HG02642 (cell line): Measurements from ENCODE around the gene GABRR3.

Experiments used
- ATAC-seq: cut with Tn5 transposase; IDR thresholded peaks from one replicate; pipeline ENCODE4 v1.9.1; 2021; ENCODE audit warnings: mild to moderate bottlenecking; ENCODE audit not compliant: unreplicated experiment, poor library complexity

The GABRR3 gene

DNA sequence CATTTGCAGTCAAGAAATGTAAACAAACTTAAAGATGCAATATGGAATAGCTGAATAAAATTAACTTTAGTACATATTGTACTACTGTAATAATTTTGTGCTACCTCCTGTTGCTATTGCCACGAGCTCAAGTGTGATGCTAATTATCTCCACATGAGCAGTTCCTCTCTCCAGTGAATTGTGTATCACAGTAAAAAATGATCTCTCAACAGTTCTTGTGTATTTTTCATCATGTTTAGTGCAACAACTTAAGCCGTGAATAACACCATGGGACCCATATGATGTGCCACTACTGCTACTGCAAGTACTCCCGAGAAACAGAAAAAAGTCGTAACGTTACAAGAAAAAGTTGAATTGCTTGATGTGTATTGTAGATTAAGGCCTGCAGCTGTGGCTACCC lies 75.2 kb downstream of the GABRR3 start:
- no peak for ATAC-seq

DNA sequence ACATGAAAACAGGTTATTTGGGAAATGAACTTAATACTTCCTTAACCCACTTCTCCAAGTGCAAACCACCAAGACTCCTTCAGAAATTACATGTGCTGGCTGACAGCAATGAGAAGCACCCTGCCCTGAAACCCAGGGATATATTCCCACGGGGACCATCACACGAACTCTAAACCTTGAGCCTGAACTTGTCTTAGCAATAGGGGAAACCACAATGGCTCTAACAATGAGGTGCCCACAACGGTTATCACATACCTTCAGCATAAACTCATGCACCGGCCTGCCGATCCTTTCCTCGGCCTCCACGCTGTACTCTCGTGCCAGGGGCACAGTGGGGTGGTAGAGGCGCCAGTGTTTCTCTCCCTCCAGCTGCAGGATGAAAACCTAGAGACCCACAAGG lies 76.3 kb downstream of the GABRR3 start:
- no peak for ATAC-seq

DNA sequence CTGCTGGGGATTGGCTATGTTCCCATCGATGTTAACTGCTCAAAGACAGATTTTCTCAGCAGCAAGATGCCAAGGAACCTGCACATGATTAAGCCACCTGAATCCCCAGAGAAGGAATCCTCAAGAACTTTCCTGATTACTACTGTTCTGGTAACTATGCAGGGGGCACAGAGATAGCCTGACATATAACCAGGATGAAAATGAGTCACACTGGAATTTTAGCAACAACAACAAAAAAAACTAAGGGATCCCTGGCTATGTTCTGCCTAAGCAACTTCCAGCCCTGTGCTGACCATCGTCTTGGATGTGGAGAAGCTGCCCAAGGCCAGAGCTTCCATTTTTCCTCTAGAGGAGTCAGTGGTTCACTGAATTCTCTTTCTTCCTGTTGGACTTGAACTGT lies 76.7 kb downstream of the GABRR3 start:
- ATAC-seq, result no peak

DNA sequence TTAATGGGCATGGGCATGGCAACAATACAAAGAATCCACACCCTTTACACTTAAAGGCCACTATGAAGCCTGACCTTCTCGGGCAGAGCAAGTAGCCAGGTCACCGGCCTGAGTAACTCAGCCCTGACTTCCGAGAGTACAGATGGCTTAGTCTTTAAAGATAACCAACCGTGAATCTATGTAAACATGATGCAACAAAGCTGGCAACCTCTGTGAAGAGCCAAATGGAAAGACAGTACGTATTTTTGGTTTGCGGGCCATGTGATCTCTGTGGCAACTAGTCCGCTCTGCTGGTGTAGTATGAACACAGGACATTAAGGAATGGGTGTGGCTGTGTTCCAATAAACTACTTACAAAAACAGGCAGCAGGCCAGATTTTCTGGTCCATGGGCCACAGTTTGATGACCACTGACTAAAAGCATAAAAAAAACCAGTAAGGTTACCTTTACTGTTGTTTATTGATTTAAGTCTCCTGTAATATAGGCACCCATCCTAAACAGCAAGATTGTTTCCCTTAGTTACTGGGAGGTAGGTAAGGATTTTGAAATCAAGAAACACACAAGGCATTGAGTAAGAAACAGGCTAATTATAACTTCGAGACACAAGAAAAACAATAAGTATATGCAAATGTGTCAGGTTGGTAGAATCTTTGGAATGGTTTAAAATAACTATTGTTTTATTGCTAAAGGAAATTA lies 77.4 kb downstream of the GABRR3 start:
- no peak for ATAC-seq

DNA sequence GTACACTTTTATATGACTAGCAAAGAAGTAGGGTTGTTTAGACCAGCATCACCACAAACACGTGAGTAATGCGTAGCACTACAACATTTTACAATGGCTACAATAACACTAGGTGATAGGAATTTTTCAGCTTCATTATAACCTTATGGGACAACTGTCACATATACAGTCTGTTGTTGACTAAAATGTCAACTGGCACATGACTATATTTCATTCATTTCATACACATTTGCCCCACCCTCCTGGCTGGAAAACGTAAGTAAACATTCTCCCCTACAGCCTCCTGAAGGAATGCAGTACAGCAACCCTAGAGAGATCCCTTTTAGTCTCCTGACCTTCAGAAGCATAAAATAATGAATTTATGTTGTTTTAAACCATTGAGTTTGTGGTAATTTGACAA lies 79.1 kb downstream of the GABRR3 start:
- no peak for ATAC-seq

DNA sequence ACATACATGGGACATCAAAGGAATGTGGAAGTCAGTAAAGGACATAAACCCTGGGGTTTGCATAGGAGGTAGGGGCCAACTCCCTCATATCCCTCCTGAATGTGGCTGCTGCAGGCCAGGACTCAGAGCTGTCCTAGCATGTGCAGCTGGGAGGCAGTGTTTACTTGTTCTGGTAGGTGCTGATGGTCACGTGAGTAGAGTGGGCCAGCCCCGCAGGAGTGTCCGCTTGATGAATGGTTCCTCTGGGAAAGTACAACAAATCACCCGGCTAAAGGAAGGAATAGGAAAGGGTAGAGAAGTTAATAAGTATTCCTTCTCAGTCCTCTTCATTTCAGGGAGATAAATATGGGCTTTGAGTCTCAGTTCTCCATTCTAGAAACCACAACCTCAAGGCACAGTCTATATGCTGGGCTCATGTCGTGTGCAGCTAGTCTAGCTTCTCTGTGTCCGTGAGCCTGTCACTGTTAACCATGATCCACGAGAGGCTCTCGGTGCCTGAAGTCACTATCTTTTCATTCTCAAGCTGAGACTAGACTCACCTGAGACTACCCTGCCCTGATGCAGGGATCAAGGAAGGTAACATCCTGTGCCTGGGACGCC lies 80.8 kb downstream of the GABRR3 start:
- ATAC-seq, result peak; percentile 62

DNA sequence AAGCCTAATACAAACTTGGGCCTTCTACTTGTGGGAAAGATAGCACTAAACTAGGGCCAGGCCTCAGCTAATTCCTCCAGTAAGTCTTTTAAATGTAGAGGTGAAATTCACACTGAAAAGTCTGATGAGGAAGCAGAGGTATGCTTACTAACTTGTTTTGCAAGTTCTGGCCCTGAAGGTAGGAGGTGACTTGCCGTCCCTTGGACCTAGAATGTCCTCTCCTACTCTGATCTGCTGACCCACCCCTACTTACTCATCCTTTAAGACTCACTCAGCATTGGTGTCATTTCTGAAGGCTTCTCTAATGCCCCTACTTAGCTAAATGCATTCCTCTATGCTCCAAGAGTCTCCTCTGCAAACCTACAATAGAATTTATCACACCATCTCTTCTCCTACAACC lies 82.2 kb downstream of the GABRR3 start:
- ATAC-seq, result no peak

DNA sequence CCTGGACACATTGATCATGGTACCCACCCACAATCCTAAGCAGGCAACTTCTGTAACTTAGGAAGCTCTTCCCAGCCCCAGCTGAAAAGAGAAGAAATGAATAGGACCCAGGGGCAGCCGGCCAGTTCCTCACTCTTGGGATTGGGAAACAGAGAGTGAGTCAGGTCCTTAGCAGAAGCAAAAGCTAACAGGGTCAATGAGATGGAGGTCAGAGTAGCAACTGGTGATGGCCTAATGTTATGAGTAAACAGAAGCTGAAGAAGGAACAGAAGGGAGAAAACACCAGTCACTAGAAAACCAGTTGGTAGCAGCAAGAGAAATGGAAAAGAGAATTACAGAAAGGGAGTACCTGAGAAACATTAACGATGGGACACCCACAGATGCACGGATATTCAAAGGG lies 82.8 kb downstream of the GABRR3 start:
- no peak for ATAC-seq

DNA sequence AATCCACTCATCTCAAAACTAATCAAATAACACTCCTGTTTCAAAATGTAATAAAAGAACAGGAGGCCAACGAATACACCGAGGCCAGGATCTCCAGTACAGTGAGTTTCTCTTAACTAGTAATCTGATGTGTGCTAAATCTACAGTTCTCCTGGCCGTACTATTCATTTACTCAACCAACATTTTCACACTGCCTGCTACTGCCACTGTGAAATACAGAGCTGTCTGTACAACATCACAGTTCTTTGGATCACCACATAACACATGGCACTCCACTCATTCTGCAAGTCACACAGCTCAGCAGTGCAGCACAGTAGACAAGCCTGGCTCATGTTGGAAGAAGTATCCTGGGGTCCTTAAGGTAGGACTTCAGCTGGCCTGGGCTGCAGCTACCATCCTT lies 84.8 kb downstream of the GABRR3 start:
- ATAC-seq, result no peak

DNA sequence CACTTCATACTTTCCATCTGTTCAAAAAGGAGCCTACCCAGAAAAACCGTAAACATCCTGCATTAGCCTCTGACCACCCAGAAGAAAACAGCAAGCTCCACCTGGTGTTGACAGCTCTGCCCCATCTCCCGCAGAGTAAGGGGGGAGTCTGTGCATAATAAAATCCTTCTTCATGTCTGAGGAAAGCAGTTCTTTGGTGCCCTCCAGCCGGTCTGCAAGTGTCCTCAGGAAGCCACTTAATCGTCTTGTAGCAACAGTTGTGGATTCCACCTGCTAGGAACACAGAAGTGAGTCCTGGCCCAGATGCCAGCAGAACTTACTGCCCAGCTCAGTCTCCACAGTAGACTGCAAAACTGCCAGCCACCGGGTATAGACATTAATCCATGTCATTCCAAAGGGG lies 85.4 kb downstream of the GABRR3 start:
- ATAC-seq, result no peak

DNA sequence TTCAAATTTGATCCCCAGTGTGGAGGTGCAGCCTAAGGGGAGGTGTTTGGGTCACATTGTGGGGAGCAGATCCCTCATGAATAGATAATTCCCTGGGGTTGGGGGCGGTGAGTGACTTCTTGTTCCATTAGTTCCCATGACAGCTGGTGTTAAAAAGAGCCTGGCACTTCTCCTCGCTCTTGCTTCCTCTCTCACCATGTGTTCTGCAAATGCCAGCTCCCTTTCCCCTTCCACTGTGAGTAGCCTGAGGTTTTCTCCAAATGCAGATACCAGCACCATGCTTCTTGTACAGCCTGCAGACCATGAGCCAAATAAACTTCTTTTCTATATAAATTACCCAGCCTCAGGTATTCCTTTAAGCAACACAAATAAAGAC lies 86.0 kb downstream of the GABRR3 start:
- no peak for ATAC-seq

DNA sequence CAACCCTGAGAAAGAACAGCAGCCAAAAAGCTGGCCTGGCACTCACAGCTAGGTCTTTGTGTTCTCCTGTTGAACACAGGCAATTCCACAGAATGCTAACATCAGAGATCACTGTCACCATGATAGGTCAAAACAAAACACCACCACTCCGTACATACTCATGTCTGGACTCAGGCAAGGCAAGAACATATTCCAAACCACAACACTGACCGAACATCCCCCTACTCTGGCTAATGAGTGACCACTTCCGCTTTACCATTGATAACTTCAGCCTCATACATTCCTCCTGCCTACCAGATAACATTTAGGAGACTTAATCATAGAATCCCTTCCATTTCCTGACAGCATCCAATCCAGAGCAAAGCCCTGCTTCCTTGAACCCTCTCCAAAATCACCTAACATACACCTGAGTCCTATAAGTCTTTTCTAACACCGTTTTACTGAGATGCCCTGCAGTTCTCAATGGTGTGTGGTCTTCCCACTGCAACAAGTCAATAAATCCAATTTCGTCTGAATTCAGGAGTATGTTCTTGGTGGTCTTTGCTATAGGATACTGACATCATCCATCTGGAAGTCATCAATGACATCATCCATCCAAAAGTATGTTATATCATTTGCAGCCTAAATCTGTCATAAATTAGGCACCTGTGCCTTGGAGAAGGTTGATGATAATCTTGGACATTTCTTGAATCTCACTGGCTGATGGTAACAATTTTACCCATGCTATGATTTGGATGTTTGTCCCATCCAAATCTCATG lies 86.6 kb downstream of the GABRR3 start:
- ATAC-seq, result no peak

DNA sequence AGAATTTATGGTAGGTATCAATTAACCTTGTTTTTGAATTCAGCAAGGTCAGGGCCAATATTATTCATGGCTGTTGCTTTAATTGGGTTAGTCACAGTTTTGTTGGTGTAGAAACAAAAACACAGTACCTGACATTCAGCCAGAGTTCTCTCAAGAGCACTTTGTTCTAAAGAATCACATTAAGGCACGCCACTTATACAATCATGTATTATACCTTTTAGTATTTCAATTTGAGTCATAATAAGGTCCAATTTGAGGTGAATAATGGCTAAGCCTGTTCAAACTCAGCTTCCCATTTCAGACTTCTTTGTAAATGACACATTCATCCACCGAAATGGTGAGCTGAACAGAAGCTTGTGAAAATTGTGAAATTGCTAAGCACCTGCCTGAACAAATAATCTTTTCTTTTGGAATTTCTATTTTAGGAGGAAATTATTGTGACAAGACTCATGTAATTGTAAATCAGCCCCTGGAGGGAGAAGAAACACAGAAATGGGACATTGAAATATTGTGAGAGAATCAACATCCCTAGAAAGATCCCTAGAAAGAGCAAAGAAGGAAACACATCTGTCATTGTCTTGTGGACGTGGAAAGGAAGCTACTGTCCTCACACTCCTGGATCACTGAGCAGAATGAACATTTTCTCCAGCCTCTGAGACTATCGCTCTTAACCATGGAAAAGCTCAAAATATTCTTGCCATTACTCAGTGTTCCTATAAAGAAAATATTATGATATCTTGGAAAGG lies 92.1 kb downstream of the GABRR3 start:
- no peak for ATAC-seq

DNA sequence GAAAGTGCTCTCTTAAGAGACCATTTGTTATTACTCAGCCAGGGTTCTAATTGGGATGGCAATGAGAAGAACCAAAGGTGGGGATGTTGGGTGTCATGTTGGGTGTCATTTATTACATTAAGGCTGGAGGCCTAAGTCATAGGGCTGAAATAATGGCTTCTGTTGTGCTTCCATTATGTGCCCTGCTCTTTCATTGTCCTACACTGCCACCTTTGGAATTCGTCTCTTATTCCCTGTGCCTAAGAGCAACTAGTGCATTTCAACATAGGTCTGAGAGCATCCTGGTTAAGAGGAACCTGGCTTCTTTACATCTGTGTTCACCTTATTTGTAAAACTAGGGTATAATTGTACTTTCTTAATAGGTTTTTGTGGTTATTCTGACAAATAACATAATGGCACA lies 95.1 kb downstream of the GABRR3 start:
- ATAC-seq, result no peak

DNA sequence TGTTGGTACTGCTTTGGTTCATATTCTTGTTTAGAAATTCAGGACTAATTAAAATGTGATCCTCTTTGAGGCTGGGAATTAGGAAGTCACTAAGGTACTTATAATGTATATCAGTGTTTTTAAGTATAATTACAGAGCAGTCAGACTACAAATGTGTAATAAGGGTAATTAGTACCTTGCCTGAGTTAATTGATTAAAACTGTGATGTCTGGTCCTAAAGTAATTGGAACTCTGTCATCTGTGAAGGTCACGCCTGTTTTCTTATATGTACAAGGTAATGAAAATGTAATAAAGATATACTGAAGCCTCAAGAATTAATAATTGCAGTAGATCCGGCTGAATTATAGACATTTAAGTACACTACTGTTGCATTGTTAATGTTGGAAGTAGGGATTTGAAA lies 95.7 kb downstream of the GABRR3 start:
- no peak for ATAC-seq

DNA sequence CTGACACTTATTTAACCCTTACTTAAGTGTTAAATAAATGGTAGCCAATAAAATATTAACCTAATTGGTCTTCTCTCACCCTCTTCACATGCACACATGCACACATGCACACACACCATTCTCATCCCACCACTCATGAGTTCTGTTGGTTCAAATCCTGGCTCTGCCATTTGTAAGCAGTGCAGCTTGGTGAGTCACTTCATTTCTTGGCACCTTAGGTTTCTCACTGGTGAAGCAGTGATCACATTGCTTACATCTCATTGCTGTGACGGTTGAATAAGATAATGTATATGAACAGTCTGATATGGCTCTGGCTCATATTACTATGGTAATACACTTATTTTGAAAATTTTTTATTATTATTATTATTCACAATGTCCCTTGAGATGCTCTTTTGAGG lies 96.7 kb downstream of the GABRR3 start:
- no peak for ATAC-seq

DNA sequence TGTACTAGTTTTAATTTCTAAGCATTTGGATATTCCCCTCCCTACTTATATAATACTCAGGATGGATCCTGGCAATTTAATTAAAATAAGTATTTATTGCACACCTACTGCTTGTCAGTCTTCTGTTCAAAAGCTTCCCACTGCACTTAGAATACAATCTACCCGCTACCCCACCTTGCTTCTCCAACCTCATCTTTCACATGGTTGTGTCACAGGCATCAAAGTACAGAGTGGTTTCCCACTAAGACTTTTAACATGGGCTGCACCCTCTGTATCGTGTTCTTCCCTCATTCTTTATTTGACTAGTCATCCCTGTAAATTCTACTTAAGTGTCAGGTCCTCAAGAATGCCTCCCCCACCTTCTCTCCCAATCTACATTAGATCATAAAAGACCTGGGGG lies 97.9 kb downstream of the GABRR3 start:
- no peak for ATAC-seq

DNA sequence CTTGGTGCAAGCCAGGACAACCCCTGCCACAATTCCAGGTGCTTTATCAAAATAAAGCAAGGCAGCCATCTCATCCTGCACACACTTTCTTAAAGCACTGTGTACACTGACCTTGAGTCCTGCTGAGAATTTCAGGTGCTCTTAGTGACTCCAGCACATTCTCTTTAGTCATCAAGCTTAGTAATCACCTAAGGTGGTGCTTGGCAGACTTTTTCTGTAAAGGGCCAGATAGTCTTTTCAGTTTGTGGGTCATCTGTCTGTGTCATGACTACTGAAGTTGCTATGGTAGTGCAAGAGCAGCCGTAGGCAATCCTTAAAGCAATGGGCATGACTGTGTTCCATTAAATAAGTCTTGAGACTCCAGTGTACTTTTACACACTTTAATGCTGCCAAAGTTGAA lies 99.3 kb downstream of the GABRR3 start:
- ATAC-seq, result no peak
